SK-N-SH (cell line): ENCODE measurements around the gene LCN2. TPM values are rescaled to one million over a fixed set of nuclear protein-coding genes. Genes with fewer than 3 reads are reported as not detected.

Experiments used
- CTCF ChIA-PET: fragments of 300-600, 350-600 bp; formaldehyde crosslinking; extraction: SDS; loops from one replicate; lab custom pipeline; 2021; lab: Yijun Ruan, JAX
- POLR2A ChIA-PET: fragments of 350-600 bp; sonication (Branson Sonifier 250); formaldehyde crosslinking; extraction: SDS; loops from one replicate; lab custom pipeline; 2020; ENCODE audit warnings: antibody characterized with exemption, inconsistent platforms; lab: Yijun Ruan, JAX
- DNase-seq: peaks from one replicate; pipeline ENCODE4 v3.0.0; 2012
- H2AFZ ChIP-seq: fragments of 200-600 bp; sonication (generic); 2 replicates; pipeline ENCODE4 v1.8.1; 2016; ENCODE audit warnings: antibody characterized with exemption, mild to moderate bottlenecking, low read depth
- H3F3A ChIP-seq: fragments of 200-600 bp; sonication (generic); replicated peaks from 2 replicates; pipeline ENCODE3; 2016; ENCODE audit warnings: antibody characterized with exemption, mild to moderate bottlenecking; ENCODE audit not compliant: insufficient read depth
- H3K27ac ChIP-seq, 2 experiments: fragments of 200-500 bp in 1 of 2; fragments of 200-600 bp in 1 of 2; sonication (Bioruptor generic) in 1 of 2; sonication (generic), shearing (Covaris generic) in 1 of 2; 2 replicates each; pipeline versions ENCODE4 v1.5.1 to v1.6.1; 2014 to 2016; ENCODE audit warnings: low read depth in 2 of 2, inconsistent platforms in 1 of 2, low read length in 1 of 2, mild to moderate bottlenecking in 1 of 2, mixed read lengths in 1 of 2
- H3K27me3 ChIP-seq: fragments of 200-600 bp; sonication (generic), shearing (Covaris generic); 2 replicates; pipeline ENCODE4 v1.6.1; 2016; ENCODE audit warnings: mixed run types; ENCODE audit not compliant: insufficient read depth
- H3K36me3 ChIP-seq, 2 experiments: fragments of 200-500 bp in 1 of 2; fragments of 200-600 bp in 1 of 2; sonication (Bioruptor generic) in 1 of 2; sonication (generic) in 1 of 2; replicated peaks in 1 of 2; 2 replicates each; pipeline versions ENCODE3 to v1.5.1; 2014 to 2016; ENCODE audit warnings: low read length in 1 of 2, mild to moderate bottlenecking in 1 of 2; ENCODE audit not compliant: insufficient read depth in 2 of 2, control insufficient read depth in 1 of 2
- H3K4me1 ChIP-seq, 2 experiments: fragments of 200-500 bp in 1 of 2; fragments of 200-600 bp in 1 of 2; sonication (Bioruptor generic) in 1 of 2; sonication (generic), shearing (Covaris generic) in 1 of 2; 2 replicates each; pipeline versions ENCODE4 v1.5.1 to v1.6.1; 2014 to 2016; ENCODE audit warnings: low read depth in 1 of 2, low read length in 1 of 2, mixed run types in 1 of 2; ENCODE audit not compliant: insufficient read depth in 2 of 2, control insufficient read depth in 1 of 2
- H3K4me2 ChIP-seq: fragments of 200-600 bp; sonication (generic), shearing (Covaris generic); 2 replicates; pipeline ENCODE4 v1.6.1; 2017; ENCODE audit warnings: mixed run types
- H3K4me3 ChIP-seq, 2 experiments: fragments of 200-500 bp in 1 of 2; fragments of 200-600 bp in 1 of 2; sonication (Bioruptor generic) in 1 of 2; sonication (generic), shearing (Covaris generic) in 1 of 2; 2 replicates each; pipeline versions ENCODE4 v1.5.1 to v1.8.1; 2014 to 2016; ENCODE audit warnings: low read depth in 2 of 2, inconsistent platforms in 1 of 2, low read length in 1 of 2, mild to moderate bottlenecking in 1 of 2, mixed read lengths in 1 of 2, moderate library complexity in 1 of 2
- H3K79me2 ChIP-seq: fragments of 200-600 bp; sonication (generic); 2 replicates; pipeline ENCODE4 v1.8.1; 2017; ENCODE audit warnings: mild to moderate bottlenecking; ENCODE audit not compliant: insufficient read depth
- H3K9ac ChIP-seq: fragments of 200-600 bp; sonication (generic); 2 replicates; pipeline ENCODE4 v1.6.1; 2017; ENCODE audit warnings: mixed run types
- H3K9me2 ChIP-seq: fragments of 200-600 bp; sonication (generic); 2 replicates; pipeline ENCODE4 v1.6.1; 2017; ENCODE audit warnings: mixed run types
- H3K9me3 ChIP-seq: fragments of 200-600 bp; sonication (generic); 2 replicates; pipeline ENCODE4 v1.6.1; 2017; ENCODE audit warnings: mixed run types, mild to moderate bottlenecking, moderate library complexity
- H4K20me1 ChIP-seq: fragments of 200-600 bp; sonication (generic); 2 replicates; pipeline ENCODE4 v1.6.1; 2017; ENCODE audit warnings: mild to moderate bottlenecking, mixed run types; ENCODE audit not compliant: insufficient read depth
- CHD2 ChIP-seq: fragments of 150-350 bp; IDR thresholded peaks from 2 replicates; pipeline ENCODE4 v1.6.1; 2018; ENCODE audit warnings: low read length; ENCODE audit not compliant: partially characterized antibody
- CTCF ChIP-seq: fragments of 200-600 bp; sonication (generic); IDR thresholded peaks from 2 replicates; pipeline ENCODE4 v1.6.1; 2017; ENCODE audit warnings: antibody characterized with exemption, mild to moderate bottlenecking, moderate library complexity
- EP300 ChIP-seq, 2 experiments: IDR thresholded peaks; 2 replicates each; pipeline versions ENCODE4 v1.4.0 to v1.6.1; 2012; ENCODE audit warnings: borderline replicate concordance in 1 of 2, low read depth in 1 of 2, low read length in 1 of 2
- EZH2phosphoT487 ChIP-seq: fragments of 200-600 bp; sonication (generic); IDR thresholded peaks from 2 replicates; pipeline ENCODE4 v1.6.1; 2017; ENCODE audit warnings: low read depth, mixed run types, mild to moderate bottlenecking, antibody characterized with exemption, moderate library complexity, borderline replicate concordance
- FOSL2 ChIP-seq: IDR thresholded peaks from 2 replicates; pipeline ENCODE4 v1.4.0; 2012; ENCODE audit warnings: low read depth, mild to moderate bottlenecking, moderate library complexity, borderline replicate concordance
- FOXM1 ChIP-seq: IDR thresholded peaks from 2 replicates; pipeline ENCODE4 v1.4.0; 2012; ENCODE audit warnings: low read depth, mild to moderate bottlenecking
- GABPA ChIP-seq: IDR thresholded peaks from 2 replicates; pipeline ENCODE4 v1.4.0; 2012; ENCODE audit warnings: low read depth, mild to moderate bottlenecking
- GATA2 ChIP-seq: sonication (generic); formaldehyde crosslinking; IDR thresholded peaks from 2 replicates; pipeline ENCODE4 v1.5.0; 2020; ENCODE audit warnings: mild to moderate bottlenecking, missing genetic modification reagents
- JUND ChIP-seq: IDR thresholded peaks from 2 replicates; pipeline ENCODE4 v1.4.0; 2012
- MAX ChIP-seq: IDR thresholded peaks from 2 replicates; pipeline ENCODE4 v1.4.0; 2012; ENCODE audit warnings: low read depth
- MEF2A ChIP-seq: IDR thresholded peaks from 2 replicates; pipeline ENCODE4 v1.4.0; 2012; ENCODE audit warnings: low read depth, borderline replicate concordance
- MXI1 ChIP-seq: IDR thresholded peaks from 2 replicates; pipeline ENCODE4 v1.6.1; 2012; ENCODE audit warnings: mild to moderate bottlenecking, low read depth, low read length, improper control_type of control experiment
- POLR2AphosphoS5 ChIP-seq: IDR thresholded peaks from 2 replicates; pipeline ENCODE4 v1.6.1; 2012; ENCODE audit warnings: low read depth, low read length
- RAD21 ChIP-seq: IDR thresholded peaks from 2 replicates; pipeline ENCODE4 v1.6.1; 2012; ENCODE audit warnings: mild to moderate bottlenecking, low read length
- REST ChIP-seq: IDR thresholded peaks from 2 replicates; pipeline ENCODE4 v1.6.1; 2012; ENCODE audit warnings: mild to moderate bottlenecking, low read depth, low read length, moderate library complexity
- SIN3A ChIP-seq: IDR thresholded peaks from 2 replicates; pipeline ENCODE4 v1.6.1; 2012; ENCODE audit warnings: low read depth, mild to moderate bottlenecking, low read length, moderate library complexity, borderline replicate concordance
- TAF1 ChIP-seq: IDR thresholded peaks from 2 replicates; pipeline ENCODE4 v1.6.1; 2012; ENCODE audit warnings: low read depth, mild to moderate bottlenecking, low read length, moderate library complexity, borderline replicate concordance
- TEAD4 ChIP-seq: IDR thresholded peaks from 2 replicates; pipeline ENCODE4 v1.4.0; 2012; ENCODE audit warnings: mild to moderate bottlenecking, borderline replicate concordance; ENCODE audit not compliant: insufficient read depth
- USF1 ChIP-seq: IDR thresholded peaks from 2 replicates; pipeline ENCODE4 v1.4.0; 2012; ENCODE audit warnings: low read depth, borderline replicate concordance
- USF2 ChIP-seq: fragments of 150-350 bp; IDR thresholded peaks from 2 replicates; pipeline ENCODE4 v1.6.1; 2017; ENCODE audit warnings: antibody characterized with exemption, low read length, low read depth, borderline replicate concordance
- YY1 ChIP-seq: IDR thresholded peaks from 2 replicates; pipeline ENCODE4 v1.4.0; 2012; ENCODE audit warnings: low read depth, mild to moderate bottlenecking
- ZBTB33 ChIP-seq: IDR thresholded peaks from 2 replicates; pipeline ENCODE4 v1.4.0; 2012; ENCODE audit warnings: low read depth, borderline replicate concordance
- WGBS: methylation state at CpG from one replicate; pipeline ENCODE4 v1.1.6; 2017; ENCODE audit warnings: low lambda C conversion rate; 5-methylcytosine and 5-hydroxymethylcytosine counted together
- polyA plus RNA-seq, 3 experiments: library from polyadenylated mRNA; depleted of rRNA; stranded (reverse); fragments of >200 nt; gene quantifications; 2 replicates each; pipeline ENCODE4 v1.2.3, GENCODE V29; 2012

Gene LCN2
- polyA plus RNA-seq, 1 of the 3 experiments (the other 2 are of a cell fraction), result not detected

GRCh38 chr9:128192601-128193371 is 43.5 kb downstream of the LCN2 start:
- ChIA-PET CTCF (interaction anchor here (0.6 to 3.4 kb wide), 23 partner anchors 9 to 227 kb away, joined by 3 to 16 read pairs (median 4); partner anchors contain the start of genes BBLN, CERCAM, DNM1 and GOLGA2), POLR2A (interaction anchor here (0.5 to 0.6 kb wide), 2 partner anchors 11 to 22 kb away, joined by 3 read pairs; no protein-coding TSS in a partner anchor)
- H2AFZ ChIP-seq, result peak overlapping the region; percentile 82
- H3K4me2 ChIP-seq, result peak overlapping the region; percentile 89; the same call in 1 of the 2 replicates
- H4K20me1 ChIP-seq, result no peaks in the 10 kb centered on the region
- peaks cover 24% of the 10 kb centered on the region for H3K79me2 ChIP-seq
- DNase-seq, result peak; percentile 90
- peaks cover 11% of the 10 kb centered on the region for H3F3A ChIP-seq
- 0 out of 2 replicates have a peak overlapping the region, but pooled peaks have one; percentile 14 for H3K9ac ChIP-seq
- no peaks in the 10 kb centered on the region for H3K9me2 ChIP-seq
- peak overlapping the region; percentile 3 to 31; a peak in 2 of 4 replicates for H3K4me3 ChIP-seq
- peaks cover 3 to 23% of the 10 kb centered on the region in 2 experiments for H3K36me3 ChIP-seq
- WGBS, result 29% methylated on average over 52 of the region's 56 CpGs
- no peaks in the 10 kb centered on the region for H3K9me3 ChIP-seq
- peaks cover 5 to 11% of the 10 kb centered on the region in 2 experiments; a peak in 2 of 4 replicates for H3K4me1 ChIP-seq
- no peaks in the 10 kb centered on the region for H3K27me3 ChIP-seq
- H3K27ac ChIP-seq, result peak overlapping the region; percentile 39 to 56; a peak in 3 of 4 replicates
- TF ChIP-seq FOSL2 (no peak), SIN3A (peak; percentile 24; the same call in 1 of the 2 replicates), EZH2phosphoT487 (no peak), TEAD4 (no peak), EP300 (IDR thresholded peaks at IDR 0.05; ENCODE audit: borderline replicate concordance in 1 of 2, low read depth in 1 of 2, low read length in 1 of 2) (no peak), ZBTB33 (no peak), CHD2 (peak; percentile 40), REST (no peak), GATA2 (CRISPR knock-in tag) (no peak), POLR2AphosphoS5 (peak; percentile 18), GABPA (no peak), USF1 (peak; percentile 88), MEF2A (no peak), CTCF (peak; percentile 55), USF2 (peak; percentile 40; the same call in 1 of the 2 replicates), RAD21 (peak; percentile 74), YY1 (no peak), JUND (no peak), MAX (peak; percentile 78), MXI1 (peak; percentile 66), TAF1 (peak; percentile 42; the same call in 1 of the 2 replicates), FOXM1 (no peak)
